BLaER1 (cell line): ENCODE data around the gene LCOR.
A peak's percentile ranks its signal among the peaks of the same experiment; 100 is the strongest.

ENCODE experiments used
- H3K27ac ChIP-seq: shearing (Covaris generic); formaldehyde crosslinking; 2 replicates; pipeline ENCODE4 v1.8.1; 2022
- H3K27me3 ChIP-seq: shearing (Covaris generic); formaldehyde crosslinking; 2 replicates; pipeline ENCODE4 v1.8.1; 2022
- H3K36me3 ChIP-seq: shearing (Covaris generic); formaldehyde crosslinking; 2 replicates; pipeline ENCODE4 v1.8.1; 2022
- H3K4me1 ChIP-seq: shearing (Covaris generic); formaldehyde crosslinking; 2 replicates; pipeline ENCODE4 v1.8.1; 2022
- H3K4me2 ChIP-seq: shearing (Covaris generic); formaldehyde crosslinking; 2 replicates; pipeline ENCODE4 v1.8.1; 2022
- H3K4me3 ChIP-seq: shearing (Covaris generic); formaldehyde crosslinking; 2 replicates; pipeline ENCODE4 v1.8.1; 2022
- H3K9ac ChIP-seq: shearing (Covaris generic); formaldehyde crosslinking; 2 replicates; pipeline ENCODE4 v1.8.1; 2022
- H3K9me3 ChIP-seq: shearing (Covaris generic); formaldehyde crosslinking; 2 replicates; pipeline ENCODE4 v1.8.1; 2022
- H4K20me1 ChIP-seq: shearing (Covaris generic); formaldehyde crosslinking; 2 replicates; pipeline ENCODE4 v1.8.1; 2022
- Cebpa-rat ChIP-seq: shearing (Covaris generic); IDR thresholded peaks from 2 replicates; pipeline ENCODE4 v1.8.1; 2022

LCOR gene

GRCh38 chr10:97016728-97017473, 184.8 kb downstream of the LCOR start:
- H3K4me3 ChIP-seq: peak overlapping the region; percentile 30; the same call in 1 of the 2 replicates
- no peak for TF ChIP-seq Cebpa-rat

DNA sequence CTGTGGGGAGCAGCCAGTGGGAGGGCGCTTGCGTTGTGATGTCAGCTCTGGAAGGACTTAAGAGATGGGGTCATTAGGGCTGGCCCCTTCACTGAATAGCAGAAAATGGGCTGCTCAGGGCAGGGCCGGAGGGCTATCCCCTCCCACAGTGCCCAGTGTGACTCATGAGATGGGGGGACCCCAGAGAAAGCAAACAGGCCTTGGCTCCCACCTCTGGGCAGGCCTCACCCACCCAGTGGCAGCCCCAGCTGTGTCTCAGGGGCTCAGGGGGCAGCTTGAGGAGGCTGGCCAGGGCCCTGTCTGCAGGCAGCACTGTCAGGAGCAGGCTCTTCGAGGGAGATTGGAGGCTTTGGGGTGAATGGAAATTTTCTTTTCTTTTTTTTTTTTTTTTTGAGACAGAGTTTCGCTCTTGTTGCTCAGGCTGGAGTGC, 185.4 kb downstream of the LCOR start:
- H3K9ac ChIP-seq: no peak overlapping the region
- no peaks in the 10 kb centered on the region for H3K36me3 ChIP-seq
- H3K4me3 ChIP-seq: no peak overlapping the region

More at GRCh38 chr10:97016728-97017473, 184.8 kb downstream of the LCOR start:
- no peaks in the 10 kb centered on the region for H3K36me3 ChIP-seq
- peak overlapping the region; percentile 97 for H3K4me2 ChIP-seq
- H3K27ac ChIP-seq: no peak overlapping the region
- no peaks in the 10 kb centered on the region for H3K27me3 ChIP-seq
- no peaks in the 10 kb centered on the region for H4K20me1 ChIP-seq
- H3K4me1 ChIP-seq: peaks cover 38% of the 10 kb centered on the region
- no peaks in the 10 kb centered on the region for H3K9me3 ChIP-seq
- peak overlapping the region; percentile 44; the same call in 1 of the 2 replicates for H3K9ac ChIP-seq

GRCh38 chr10:97018251-97019212, 186.4 kb downstream of the LCOR start:
- TF ChIP-seq Cebpa-rat: no peak
- H3K4me1 ChIP-seq: peaks cover 45% of the 10 kb centered on the region
- H3K36me3 ChIP-seq: no peaks in the 10 kb centered on the region
- no peaks in the 10 kb centered on the region for H3K27me3 ChIP-seq
- no peak overlapping the region for H3K4me2 ChIP-seq
- no peak overlapping the region for H3K9ac ChIP-seq
- no peak overlapping the region for H3K4me3 ChIP-seq
- H3K27ac ChIP-seq: no peak overlapping the region
- no peaks in the 10 kb centered on the region for H3K9me3 ChIP-seq
- H4K20me1 ChIP-seq: no peaks in the 10 kb centered on the region

More for the DNA sequence above, 185.4 kb downstream of the LCOR start:
- Histone ChIP-seq H3K27me3 (no peaks in the 10 kb centered on the region), H3K4me2 (peak overlapping the region; percentile 97), H3K27ac (no peak overlapping the region), H3K4me1 (peaks cover 42% of the 10 kb centered on the region), H3K9me3 (no peaks in the 10 kb centered on the region), H4K20me1 (no peaks in the 10 kb centered on the region)
- TF ChIP-seq Cebpa-rat: no peak

DNA sequence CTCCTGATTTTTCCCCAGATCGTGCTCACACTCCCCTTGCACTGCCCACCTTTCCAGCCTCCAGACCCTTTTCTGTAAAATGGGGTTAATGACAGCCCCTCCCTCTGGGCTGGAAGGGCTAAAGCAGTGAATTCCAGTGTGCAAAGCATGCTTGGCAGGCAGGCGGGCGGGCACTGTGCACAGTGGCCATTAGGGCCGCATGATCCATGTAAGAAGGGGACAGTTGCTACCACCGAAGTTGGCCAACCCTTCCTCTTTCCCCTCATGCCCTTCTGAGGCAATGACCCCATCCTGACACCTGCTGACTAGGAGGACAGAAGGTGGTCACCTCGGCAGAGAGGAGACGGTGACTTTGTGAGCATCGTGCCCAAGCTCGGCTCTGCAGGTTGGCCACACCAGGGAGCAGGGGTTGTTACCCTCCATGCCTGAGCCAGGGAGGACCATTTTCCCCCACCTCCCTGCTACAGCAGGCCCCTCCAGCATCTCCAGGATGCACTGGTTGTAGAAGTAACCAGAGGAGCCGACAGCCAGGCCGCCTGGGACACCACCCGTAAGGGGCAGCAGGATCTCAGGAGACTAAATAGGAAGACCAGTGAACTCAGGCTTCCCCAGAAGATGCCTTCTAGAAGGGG, 187.2 kb downstream of the LCOR start:
- H3K9ac ChIP-seq: no peak overlapping the region
- H3K4me2 ChIP-seq: peak overlapping the region; percentile 48
- TF ChIP-seq Cebpa-rat: no peak
- H3K4me3 ChIP-seq: no peak overlapping the region
- H3K9me3 ChIP-seq: no peaks in the 10 kb centered on the region
- H3K36me3 ChIP-seq: no peaks in the 10 kb centered on the region
- no peaks in the 10 kb centered on the region for H4K20me1 ChIP-seq
- H3K27me3 ChIP-seq: no peaks in the 10 kb centered on the region
- H3K27ac ChIP-seq: no peak overlapping the region
- peaks cover 53% of the 10 kb centered on the region for H3K4me1 ChIP-seq

- Histone ChIP-seq H3K4me1 (peaks cover 58% of the 10 kb centered on the region), H3K27me3 (no peaks in the 10 kb centered on the region), H3K36me3 (no peaks in the 10 kb centered on the region), H3K27ac (no peak overlapping the region), H3K9me3 (no peaks in the 10 kb centered on the region), H3K9ac (no peak overlapping the region), H4K20me1 (no peaks in the 10 kb centered on the region), H3K4me3 (no peak overlapping the region), H3K4me2 (no peak overlapping the region)
- no peak for TF ChIP-seq Cebpa-rat
Observed at GRCh38 chr10:97020452-97021400, 188.6 kb downstream of the LCOR start.

- Histone ChIP-seq H3K4me2 (no peak overlapping the region), H3K9ac (no peak overlapping the region), H3K9me3 (no peaks in the 10 kb centered on the region), H3K36me3 (no peaks in the 10 kb centered on the region), H3K4me1 (peaks cover 39% of the 10 kb centered on the region), H3K27me3 (no peaks in the 10 kb centered on the region), H3K27ac (no peak overlapping the region), H3K4me3 (no peak overlapping the region), H4K20me1 (no peaks in the 10 kb centered on the region)
- TF ChIP-seq Cebpa-rat: no peak
Observed at GRCh38 chr10:97022616-97023015, 190.5 kb downstream of the LCOR start.

- Histone ChIP-seq H3K27me3 (no peaks in the 10 kb centered on the region), H3K36me3 (no peaks in the 10 kb centered on the region), H3K9ac (no peak overlapping the region), H3K27ac (no peak overlapping the region), H3K4me1 (peaks cover 38% of the 10 kb centered on the region), H3K4me3 (no peak overlapping the region), H3K4me2 (peak overlapping the region; percentile 63), H4K20me1 (no peaks in the 10 kb centered on the region), H3K9me3 (no peaks in the 10 kb centered on the region)
- TF ChIP-seq Cebpa-rat: no peak
Observed at GRCh38 chr10:97023401-97024167, 191.5 kb downstream of the LCOR start.
